Cardiac septum (tissue), 1 donor: Measurements from ENCODE around the gene ITIH1. TPM values are rescaled to one million over a fixed set of nuclear protein-coding genes. Genes with fewer than 3 reads are reported as not detected.

ENCODE experiments used
- DNase-seq: peaks from one replicate; pipeline ENCODE4 v3.0.0-alpha.2; 2020; ENCODE audit warnings: low spot score
- intact Hi-C: fragments of 100-400 bp; cut with DNase I; formaldehyde crosslinking; loops from one replicate; pipeline ENCODE4 v1.14.0; 2022
- total RNA-seq: library from RNA; stranded (reverse); fragmentation: NEBNext Ultra II Directional; extraction: Animal tissue kit (Norgen Biotek cat#: 25700); gene quantifications from one replicate; pipeline ENCODE4 v1.2.1, GENCODE V29; 2021
- donor health status: DM: no; HTN: no; CAD: no.

ITIH1 gene
- total RNA-seq, 1 donor from 2014 or later, result 0.35 TPM

GRCh38 chr3:52787672-52788625, 10.6 kb downstream of the ITIH1 start:
- intact Hi-C loops, result no loop called here

GRCh38 chr3:52788890-52789745, 11.7 kb downstream of the ITIH1 start:
- no peak for DNase-seq
- intact Hi-C loops, result no loop called here

More at GRCh38 chr3:52787672-52788625, 10.6 kb downstream of the ITIH1 start:
- DNase-seq, result no peak

GRCh38 chr3:52789746-52790040, 12.3 kb downstream of the ITIH1 start:
- intact Hi-C loops, result no loop called here
- DNase-seq, result no peak

GRCh38 chr3:52790337-52790736, 12.9 kb downstream of the ITIH1 start:
- no peak for DNase-seq
- intact Hi-C loops, result no loop called here

GRCh38 chr3:52790741-52791140, 13.3 kb downstream of the ITIH1 start:
- DNase-seq, result no peak
- intact Hi-C loops, result no loop called here

- intact Hi-C loops, result no loop called here
- no peak for DNase-seq
Observed at GRCh38 chr3:52791366-52791765, 14.0 kb downstream of the ITIH1 start.

- intact Hi-C loops, result no loop called here
- no peak for DNase-seq
Observed at GRCh38 chr3:52791928-52792327, 14.5 kb downstream of the ITIH1 start.

- DNase-seq, result no peak
- intact Hi-C loops, result no loop called here
Observed at GRCh38 chr3:52792413-52792812, 15.0 kb downstream of the ITIH1 start.

- DNase-seq, result no peak
- intact Hi-C loops, result no loop called here
Observed at GRCh38 chr3:52792961-52793695, 15.7 kb downstream of the ITIH1 start.

- intact Hi-C loops, result no loop called here
- no peak for DNase-seq
Observed at GRCh38 chr3:52793702-52794611, 16.6 kb downstream of the ITIH1 start.

- intact Hi-C loops, result no loop called here
- no peak for DNase-seq
Observed at GRCh38 chr3:52794612-52795099, 17.3 kb downstream of the ITIH1 start, which contains the start of gene ITIH3. ITIH3 (plus strand) TSS chr3:52794796; CDS start chr3:52794804, 8 bp downstream.

- intact Hi-C loops, result no loop called here
- DNase-seq, result no peak
Observed at GRCh38 chr3:52795298-52795900, 18.0 kb downstream of the ITIH1 start.

- no peak for DNase-seq
- intact Hi-C loops, result no loop called here
Observed at GRCh38 chr3:52796411-52796810, 19.0 kb downstream of the ITIH1 start.

- intact Hi-C loops, result no loop called here
- no peak for DNase-seq
Observed at GRCh38 chr3:52798376-52798977, 21.1 kb downstream of the ITIH1 start.

- no peak for DNase-seq
- intact Hi-C loops, result no loop called here
Observed at GRCh38 chr3:52798978-52799476, 21.6 kb downstream of the ITIH1 start.

- intact Hi-C loops, result no loop called here
- no peak for DNase-seq
Observed at GRCh38 chr3:52800079-52800478, 22.7 kb downstream of the ITIH1 start.

GRCh38 chr3:52801839-52802238, 24.4 kb downstream of the ITIH1 start:
- intact Hi-C loops, result no loop called here
- DNase-seq, result no peak
